Liver (tissue), 9 donors: ENCODE results near the gene GAPVD1. TPM values are rescaled to one million over a fixed set of nuclear protein-coding genes. Genes with fewer than 3 reads are reported as not detected.

Experiments used
- DNase-seq: peaks from one replicate; pipeline ENCODE4 v3.0.0-alpha.2; 2017; ENCODE audit warnings: low spot score
- H3K27ac ChIP-seq, 2 donors: one replicate each; pipeline ENCODE4 v1.7.0; 2013; ENCODE audit warnings: inconsistent platforms in 2 of 2, low read length in 2 of 2, control low read depth in 1 of 2, low read depth in 1 of 2, mild to moderate bottlenecking in 1 of 2
- H3K27me3 ChIP-seq, 4 donors: one replicate each; pipeline versions ENCODE4 v1.6.1 to v1.7.0; 2013; ENCODE audit warnings: low read length in 3 of 4, inconsistent platforms in 1 of 4, mild to moderate bottlenecking in 1 of 4, moderate library complexity in 1 of 4; ENCODE audit not compliant: control insufficient read depth in 4 of 4, insufficient read depth in 4 of 4
- H3K36me3 ChIP-seq, 4 donors: one replicate each; pipeline versions ENCODE4 v1.6.1 to v1.7.0; 2013; ENCODE audit warnings: low read length in 3 of 4, mild to moderate bottlenecking in 3 of 4, low read depth in 1 of 4, moderate library complexity in 1 of 4; ENCODE audit not compliant: control insufficient read depth in 4 of 4, insufficient read depth in 3 of 4
- H3K4me1 ChIP-seq, 4 donors: one replicate each; pipeline versions ENCODE4 v1.6.1 to v1.7.0; 2013; ENCODE audit warnings: low read length in 3 of 4, mild to moderate bottlenecking in 3 of 4, moderate library complexity in 1 of 4; ENCODE audit not compliant: control insufficient read depth in 4 of 4, insufficient read depth in 4 of 4
- H3K4me3 ChIP-seq, 3 donors: one replicate each; pipeline versions ENCODE4 v1.6.1 to v1.7.0; 2013; ENCODE audit warnings: low read length in 3 of 3, control low read depth in 1 of 3, low read depth in 1 of 3, mild to moderate bottlenecking in 1 of 3
- H3K9ac ChIP-seq, 2 donors: one replicate each; pipeline ENCODE4 v1.7.0; 2013; ENCODE audit warnings: low read length in 2 of 2, mild to moderate bottlenecking in 2 of 2, moderate library complexity in 2 of 2, control low read depth in 1 of 2, low read depth in 1 of 2
- H3K9me3 ChIP-seq, 4 donors: one replicate each; pipeline versions ENCODE4 v1.6.1 to v1.7.0; 2013; ENCODE audit warnings: low read length in 3 of 4; ENCODE audit not compliant: control insufficient read depth in 4 of 4
- ATF3 ChIP-seq: IDR thresholded peaks from 2 replicates; pipeline ENCODE4 v1.6.1; 2016; ENCODE audit warnings: antibody characterized with exemption
- CTCF ChIP-seq: fragments of 150-350 bp; IDR thresholded peaks from 2 replicates; pipeline ENCODE4 v1.5.1; 2017; ENCODE audit warnings: improper control_type of control experiment, low read depth, low read length; ENCODE audit not compliant: missing input control
- EGR1 ChIP-seq, 2 donors: IDR thresholded peaks; 2 replicates each; pipeline ENCODE4 v1.6.1; 2016 to 2018; ENCODE audit warnings: antibody characterized with exemption in 2 of 2, low read depth in 2 of 2
- FOXA1 ChIP-seq: IDR thresholded peaks from 2 replicates; pipeline ENCODE4 v1.6.1; 2016; ENCODE audit warnings: antibody characterized with exemption
- FOXA2 ChIP-seq: IDR thresholded peaks from 2 replicates; pipeline ENCODE4 v1.6.1; 2016; ENCODE audit warnings: antibody characterized with exemption
- GABPA ChIP-seq, 2 donors: IDR thresholded peaks in 1 of 2; conservative IDR thresholded peaks in 1 of 2; 2 replicates each; pipeline ENCODE4 v1.6.1; 2016; ENCODE audit warnings: antibody characterized with exemption in 2 of 2, mild to moderate bottlenecking in 1 of 2, moderate library complexity in 1 of 2
- HNF4A ChIP-seq, 2 donors: conservative IDR thresholded peaks; 2 replicates each; pipeline ENCODE4 v1.6.1; 2016; ENCODE audit warnings: antibody characterized with exemption in 2 of 2, mild to moderate bottlenecking in 2 of 2
- HNF4G ChIP-seq: IDR thresholded peaks from 2 replicates; pipeline ENCODE4 v1.6.1; 2016; ENCODE audit warnings: antibody characterized with exemption
- JUND ChIP-seq, 2 donors: IDR thresholded peaks; 2 replicates each; pipeline ENCODE4 v1.6.1; 2016; ENCODE audit warnings: antibody characterized with exemption in 2 of 2
- MAX ChIP-seq: IDR thresholded peaks from 2 replicates; pipeline ENCODE4 v1.6.1; 2016; ENCODE audit warnings: antibody characterized with exemption
- NR2F2 ChIP-seq: IDR thresholded peaks from 2 replicates; pipeline ENCODE4 v1.6.1; 2016; ENCODE audit warnings: antibody characterized with exemption
- RAD21 ChIP-seq, 2 donors: IDR thresholded peaks; 2 replicates each; pipeline ENCODE4 v1.6.1; 2016; ENCODE audit warnings: antibody characterized with exemption in 2 of 2, mild to moderate bottlenecking in 2 of 2
- REST ChIP-seq: IDR thresholded peaks from 2 replicates; pipeline ENCODE4 v1.6.1; 2016; ENCODE audit warnings: antibody characterized with exemption, mild to moderate bottlenecking
- RXRA ChIP-seq, 2 donors: IDR thresholded peaks; 2 replicates each; pipeline ENCODE4 v1.6.1; 2017 to 2018; ENCODE audit warnings: antibody characterized with exemption in 2 of 2, mild to moderate bottlenecking in 1 of 2
- SP1 ChIP-seq: IDR thresholded peaks from 2 replicates; pipeline ENCODE4 v1.6.1; 2018; ENCODE audit warnings: antibody characterized with exemption, mild to moderate bottlenecking
- TAF1 ChIP-seq: conservative IDR thresholded peaks from 2 replicates; pipeline ENCODE4 v1.6.1; 2016; ENCODE audit warnings: antibody characterized with exemption, mild to moderate bottlenecking
- YY1 ChIP-seq: IDR thresholded peaks from 2 replicates; pipeline ENCODE4 v1.6.1; 2016; ENCODE audit warnings: antibody characterized with exemption, mild to moderate bottlenecking
- ZBTB33 ChIP-seq: IDR thresholded peaks from 2 replicates; pipeline ENCODE4 v1.6.1; 2016; ENCODE audit warnings: antibody characterized with exemption
- polyA plus RNA-seq, 2 donors: library from polyadenylated mRNA; stranded (reverse) in 1 of 2; unstranded in 1 of 2; fragments of 200-250 nt in 1 of 2; fragments of >200 nt in 1 of 2; fragmentation: Nextera tagmentation in 1 of 2; extraction: Ambion mirVana in 1 of 2; gene quantifications; one replicate each; pipeline versions ENCODE4 v1.2.1 to v1.2.3, GENCODE V29; 2013 to 2015
- total RNA-seq, 2 donors: library from RNA; depleted of rRNA; stranded (reverse); fragments of >200 nt; gene quantifications; one replicate each; pipeline ENCODE4 v1.2.3, GENCODE V29; 2014
- donor health status: healthy.
- donor health status: healthy.
- donor health status: healthy.
- donor health status: healthy.
- donor health status: healthy.

The GAPVD1 gene
- total and polyA plus RNA-seq, 4 donors = 5.5 to 89.7 (median 28.6) TPM

- TF ChIP-seq SP1 = no peak
- TF ChIP-seq REST = no peak
- no peak for TF ChIP-seq FOXA1
- TF ChIP-seq RXRA (IDR thresholded peaks at IDR 0.05) = no peak
- no peak for TF ChIP-seq TAF1
- no peak for TF ChIP-seq YY1
- TF ChIP-seq HNF4G = no peak
- no peak for TF ChIP-seq GABPA (IDR thresholded peaks at IDR 0.05 in 1 of 2, conservative IDR thresholded peaks at IDR 0.05 in 1 of 2)
- TF ChIP-seq RAD21 (IDR thresholded peaks at IDR 0.05) = no peak
- no peak for TF ChIP-seq HNF4A (conservative IDR thresholded peaks at IDR 0.05)
- no peak for TF ChIP-seq FOXA2
- TF ChIP-seq CTCF = no peak
- no peak for TF ChIP-seq MAX
- TF ChIP-seq ATF3 = no peak
- TF ChIP-seq JUND (IDR thresholded peaks at IDR 0.05) = no peak
- no peak for TF ChIP-seq NR2F2
- no peak for TF ChIP-seq EGR1 (IDR thresholded peaks at IDR 0.05; ENCODE audit: low read depth in 2 of 2)
- TF ChIP-seq ZBTB33 = no peak
- no peaks in the 10 kb centered on the region for H3K27me3 ChIP-seq
- no peaks in the 10 kb centered on the region for H3K9me3 ChIP-seq
- H3K4me1 ChIP-seq = peaks cover 0 to 15% (median 8%) of the 10 kb centered on the region in 4 donors
- H3K27ac ChIP-seq = no peak overlapping the region
- H3K4me3 ChIP-seq = no peak overlapping the region
- DNase-seq = no peak
- no peak overlapping the region for H3K9ac ChIP-seq
- H3K36me3 ChIP-seq = no peaks in the 10 kb centered on the region
Measured at GRCh38 chr9:125277411-125277810, 15.8 kb downstream of the GAPVD1 start.
